NT2/D1 (cell line): ENCODE data around the gene ARHGEF26.

Source experiments
- DNase-seq: peaks from one replicate; pipeline ENCODE4 v3.0.0-alpha.2; 2011; ENCODE audit warnings: low read depth, low spot score
- H3K27me3 ChIP-seq: 2 replicates; pipeline ENCODE4 v1.6.0; 2011; ENCODE audit warnings: mild to moderate bottlenecking; ENCODE audit not compliant: insufficient read length, insufficient read depth
- H3K36me3 ChIP-seq: 2 replicates; pipeline ENCODE4 v1.6.1; 2011; ENCODE audit warnings: mild to moderate bottlenecking, low read length, mixed read lengths; ENCODE audit not compliant: insufficient read depth, insufficient read length
- H3K4me1 ChIP-seq: 2 replicates; pipeline ENCODE4 v1.5.1; 2011; ENCODE audit not compliant: insufficient read depth, insufficient read length
- H3K4me3 ChIP-seq: 2 replicates; pipeline ENCODE4 v1.5.1; 2011; ENCODE audit warnings: low read depth; ENCODE audit not compliant: insufficient read length
- H3K9ac ChIP-seq: 2 replicates; pipeline ENCODE4 v1.6.0; 2011; ENCODE audit warnings: low read depth; ENCODE audit not compliant: insufficient read length
- H3K9me3 ChIP-seq: 2 replicates; pipeline ENCODE4 v1.5.1; 2011; ENCODE audit warnings: mild to moderate bottlenecking, low read length; ENCODE audit not compliant: insufficient read depth
- SUZ12 ChIP-seq: IDR thresholded peaks from 2 replicates; pipeline ENCODE4 v1.6.1; 2011; ENCODE audit not compliant: insufficient read length, insufficient read depth; ENCODE audit errors: extremely low read depth
- YY1 ChIP-seq: IDR thresholded peaks from 2 replicates; pipeline ENCODE4 v1.6.1; 2011; ENCODE audit not compliant: insufficient read length, insufficient read depth
- ZNF274 ChIP-seq: IDR thresholded peaks from 2 replicates; pipeline ENCODE4 v1.6.1; 2011; ENCODE audit warnings: mild to moderate bottlenecking, low read depth, low read length

ARHGEF26 gene

DNA sequence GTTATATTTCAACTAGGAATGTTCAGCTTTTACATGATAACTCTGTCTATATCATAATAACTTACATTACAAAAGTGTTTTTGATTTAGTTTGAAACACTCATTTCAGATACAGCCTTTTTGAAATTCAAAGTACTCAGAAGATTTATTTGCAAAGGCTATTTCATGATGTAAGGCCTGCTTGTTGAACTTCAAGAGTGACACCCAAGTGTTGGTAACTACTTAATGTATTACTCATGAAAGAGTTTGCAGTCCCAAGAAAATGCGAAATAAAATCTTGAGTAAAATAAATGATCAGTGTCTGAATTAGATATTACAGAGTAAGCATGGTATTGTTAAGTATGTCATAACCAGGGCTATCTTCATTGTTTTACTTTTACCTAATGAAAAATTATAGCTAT, 35.3 kb downstream of the ARHGEF26 start:
- Histone ChIP-seq H3K9me3 (no peaks in the 10 kb centered on the region), H3K9ac (no peak overlapping the region), H3K4me3 (no peak overlapping the region), H3K27me3 (no peaks in the 10 kb centered on the region), H3K4me1 (no peaks in the 10 kb centered on the region), H3K36me3 (peaks cover 3% of the 10 kb centered on the region)
- TF ChIP-seq SUZ12 = no peak
- TF ChIP-seq YY1 = no peak
- no peak for TF ChIP-seq ZNF274
- DNase-seq = no peak

DNA sequence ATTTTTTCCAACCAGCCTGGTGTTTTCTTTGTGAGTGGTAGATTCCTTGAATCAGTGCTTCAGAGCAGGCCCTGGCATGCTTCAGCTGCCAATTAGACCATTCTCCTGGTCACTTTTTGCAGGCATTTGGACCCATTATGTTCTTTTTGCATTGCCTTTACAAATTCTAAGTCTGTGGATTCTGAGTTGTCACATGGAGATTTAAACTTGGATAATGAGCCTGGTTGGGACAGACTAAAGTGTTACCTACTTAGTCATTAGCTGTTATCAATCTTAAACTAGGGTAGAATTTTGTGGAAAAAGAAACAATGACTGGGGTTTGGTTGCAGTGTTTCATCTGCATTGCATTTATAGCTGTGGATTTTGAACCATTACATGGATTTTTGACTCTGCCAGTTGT, 40.6 kb downstream of the ARHGEF26 start:
- no peaks in the 10 kb centered on the region for H3K36me3 ChIP-seq
- no peaks in the 10 kb centered on the region for H3K4me1 ChIP-seq
- no peak overlapping the region for H3K9ac ChIP-seq
- H3K9me3 ChIP-seq = no peaks in the 10 kb centered on the region
- no peak overlapping the region for H3K4me3 ChIP-seq
- TF ChIP-seq ZNF274 (no peak), YY1 (no peak), SUZ12 (no peak)
- DNase-seq = no peak
- no peaks in the 10 kb centered on the region for H3K27me3 ChIP-seq

DNA sequence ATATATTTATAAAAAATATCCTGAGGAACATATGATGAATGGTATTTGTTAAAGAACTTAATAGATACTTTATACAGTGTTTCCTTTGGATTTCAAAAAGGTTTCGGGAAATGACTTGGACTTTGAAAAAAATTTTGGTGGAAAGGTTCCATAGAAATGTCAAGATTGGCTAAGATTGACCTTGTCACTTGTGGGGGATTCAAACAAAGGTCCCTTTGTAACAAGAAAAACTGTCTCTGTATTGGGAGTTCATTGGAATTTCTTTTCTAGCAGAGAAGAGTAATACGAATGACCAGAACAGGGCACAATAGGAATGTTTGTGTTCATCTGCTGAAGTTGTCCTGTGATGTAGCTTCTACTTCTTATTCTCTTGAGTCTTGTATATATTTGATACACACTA, 43.2 kb downstream of the ARHGEF26 start:
- H3K27me3 ChIP-seq = no peaks in the 10 kb centered on the region

DNA sequence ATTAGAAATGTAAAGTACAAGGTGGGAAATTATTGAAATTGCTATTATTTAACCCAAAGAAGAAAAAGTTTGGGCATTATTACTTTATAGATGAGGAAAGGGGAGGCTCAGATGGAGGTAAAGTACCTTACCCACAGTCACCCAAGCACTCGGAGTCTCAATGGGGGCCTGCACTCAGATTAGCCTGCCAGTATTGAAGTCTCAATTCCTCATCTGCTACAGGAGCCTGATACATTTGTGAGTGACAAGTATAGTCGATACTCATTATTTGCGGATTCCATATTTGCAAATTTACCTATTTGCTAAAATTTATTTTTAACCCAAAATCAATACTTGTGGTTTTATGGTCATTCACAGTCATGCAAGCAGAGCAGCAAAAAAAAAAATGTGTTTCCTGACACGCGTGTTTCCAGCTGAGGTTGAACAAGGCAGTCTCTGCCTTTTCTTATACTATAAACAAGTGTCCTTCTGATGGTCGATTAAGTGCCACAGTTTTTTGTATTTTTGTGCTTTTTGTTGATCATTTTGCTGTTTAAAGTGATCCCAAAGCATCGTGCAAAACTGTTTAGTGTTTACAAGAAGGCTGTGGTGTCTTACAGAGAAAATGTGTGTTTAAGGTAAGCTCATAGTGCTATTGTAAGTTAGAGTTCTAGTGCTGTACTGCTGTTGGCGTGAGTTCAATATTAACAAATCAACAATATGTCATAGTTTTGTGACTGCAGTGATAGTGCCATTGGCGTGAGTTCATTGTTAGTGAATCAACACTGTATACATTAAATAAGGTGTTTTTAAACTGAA, 48.0 kb downstream of the ARHGEF26 start:
- TF ChIP-seq YY1 (no peak), ZNF274 (no peak), SUZ12 (no peak)
- Histone ChIP-seq H3K9ac (no peak overlapping the region), H3K4me3 (no peak overlapping the region), H3K36me3 (no peaks in the 10 kb centered on the region), H3K9me3 (no peaks in the 10 kb centered on the region), H3K27me3 (no peaks in the 10 kb centered on the region), H3K4me1 (no peaks in the 10 kb centered on the region)
- no peak for DNase-seq

More for the DNA sequence above, 43.2 kb downstream of the ARHGEF26 start:
- Histone ChIP-seq H3K4me3 (no peak overlapping the region), H3K9ac (no peak overlapping the region), H3K9me3 (no peaks in the 10 kb centered on the region), H3K4me1 (no peaks in the 10 kb centered on the region), H3K36me3 (no peaks in the 10 kb centered on the region)
- TF ChIP-seq SUZ12 = no peak
- TF ChIP-seq ZNF274 = no peak
- no peak for TF ChIP-seq YY1
- DNase-seq = no peak

DNA sequence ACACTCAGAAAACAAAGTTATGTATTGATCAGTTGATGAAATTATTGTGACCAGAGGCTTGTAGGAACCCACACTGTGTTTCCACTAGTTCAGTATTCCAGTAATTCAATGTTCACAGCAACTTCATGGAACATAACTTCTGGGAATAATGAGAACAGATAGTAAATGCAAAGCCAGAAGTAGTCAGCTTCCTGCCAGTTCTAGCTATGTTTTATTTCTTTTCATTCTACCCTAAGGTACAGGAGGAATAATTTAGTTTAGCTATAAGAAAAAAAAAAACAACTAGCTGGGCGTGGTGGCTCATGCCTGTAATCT, 48.6 kb downstream of the ARHGEF26 start:
- H3K9ac ChIP-seq = no peak overlapping the region
- no peak for TF ChIP-seq YY1
- TF ChIP-seq SUZ12 = no peak
- TF ChIP-seq ZNF274 = no peak

GRCh38 chr3:154170300-154170699, 49.1 kb downstream of the ARHGEF26 start:
- H3K9ac ChIP-seq = no peak overlapping the region
- no peak for TF ChIP-seq YY1
- no peak for TF ChIP-seq SUZ12
- no peak for TF ChIP-seq ZNF274
- H3K4me3 ChIP-seq = no peak overlapping the region
- DNase-seq = no peak
- H3K27me3 ChIP-seq = no peaks in the 10 kb centered on the region
- no peaks in the 10 kb centered on the region for H3K4me1 ChIP-seq
- H3K9me3 ChIP-seq = no peaks in the 10 kb centered on the region
- no peaks in the 10 kb centered on the region for H3K36me3 ChIP-seq

More for the DNA sequence above, 48.6 kb downstream of the ARHGEF26 start:
- no peaks in the 10 kb centered on the region for H3K27me3 ChIP-seq
- DNase-seq = no peak
- H3K36me3 ChIP-seq = no peaks in the 10 kb centered on the region
- no peak overlapping the region for H3K4me3 ChIP-seq
- no peaks in the 10 kb centered on the region for H3K9me3 ChIP-seq
- H3K4me1 ChIP-seq = no peaks in the 10 kb centered on the region

- Histone ChIP-seq H3K4me1 (peaks cover 3% of the 10 kb centered on the region), H3K4me3 (no peak overlapping the region), H3K9me3 (no peaks in the 10 kb centered on the region), H3K9ac (no peak overlapping the region), H3K27me3 (no peaks in the 10 kb centered on the region), H3K36me3 (no peaks in the 10 kb centered on the region)
- DNase-seq = no peak
- TF ChIP-seq YY1 = no peak
- TF ChIP-seq ZNF274 = no peak
- no peak for TF ChIP-seq SUZ12
These were observed 53.9 kb downstream of the ARHGEF26 start for GRCh38 chr3:154175041-154175440.
